ENCODE measurements around the gene SLC13A1.

The SLC13A1 gene

GRCh38 chr7:123183431-123183830 is 16.3 kb downstream of the SLC13A1 start:
- Histone ChIP-seq H3K4me1 (ENCODE audit: insufficient read depth, low read length) (no peaks in the 10 kb centered on the region), H3K4me3 (ENCODE audit: low read depth in 1 of 2, low read length in 2 of 2) (no peak overlapping the region), H2AFZ (ENCODE audit: low read depth, low read length) (no peak overlapping the region), H3K9ac (ENCODE audit: low read depth, low read length) (no peak overlapping the region), H4K20me1 (ENCODE audit: insufficient read depth, low read length) (no peaks in the 10 kb centered on the region), H3K36me3 (ENCODE audit: insufficient read depth, low read length) (no peaks in the 10 kb centered on the region), H3K4me2 (ENCODE audit: insufficient read depth, low read length) (no peak overlapping the region), H3K27me3 (ENCODE audit: insufficient read depth, low read length, poor library complexity) (no peaks in the 10 kb centered on the region), H3K27ac (ENCODE audit: low read length) (no peak overlapping the region), H3K9me3 (ENCODE audit: insufficient read depth, low read length, severe bottlenecking) (no peaks in the 10 kb centered on the region), H3K79me2 (ENCODE audit: insufficient read depth, low read length) (no peaks in the 10 kb centered on the region)
- DNase-seq (no peak), ATAC-seq (ENCODE audit: insufficient read depth, low read depth) (no peak)
- TF ChIP-seq CTCF (IDR thresholded peaks at IDR 0.05; ENCODE audit: borderline replicate concordance, extremely low read depth, low read length, poor library complexity, severe bottlenecking): no peak
- TF ChIP-seq EZH2 (IDR thresholded peaks at IDR 0.05; ENCODE audit: borderline replicate concordance, low read depth, low read length, severe bottlenecking): no peak

GRCh38 chr7:123177442-123177841 is 22.3 kb downstream of the SLC13A1 start:
- no peak for ATAC-seq (ENCODE audit: insufficient read depth, low read depth)
- H3K36me3 ChIP-seq (ENCODE audit: insufficient read depth, low read length): no peaks in the 10 kb centered on the region
- no peaks in the 10 kb centered on the region for H3K9me3 ChIP-seq (ENCODE audit: insufficient read depth, low read length, severe bottlenecking)
- DNase-seq: no peak
- H3K4me1 ChIP-seq (ENCODE audit: insufficient read depth, low read length): no peaks in the 10 kb centered on the region
- TF ChIP-seq EZH2 (IDR thresholded peaks at IDR 0.05; ENCODE audit: borderline replicate concordance, low read depth, low read length, severe bottlenecking) (no peak), CTCF (IDR thresholded peaks at IDR 0.05; ENCODE audit: borderline replicate concordance, extremely low read depth, low read length, poor library complexity, severe bottlenecking) (no peak)
- no peak overlapping the region for H2AFZ ChIP-seq (ENCODE audit: low read depth, low read length)
- H3K4me2 ChIP-seq (ENCODE audit: insufficient read depth, low read length): no peak overlapping the region
- no peaks in the 10 kb centered on the region for H3K27me3 ChIP-seq (ENCODE audit: insufficient read depth, low read length, poor library complexity)
- no peaks in the 10 kb centered on the region for H4K20me1 ChIP-seq (ENCODE audit: insufficient read depth, low read length)
- H3K79me2 ChIP-seq (ENCODE audit: insufficient read depth, low read length): no peaks in the 10 kb centered on the region
- no peak overlapping the region for H3K4me3 ChIP-seq (ENCODE audit: low read depth in 1 of 2, low read length in 2 of 2)
- H3K27ac ChIP-seq (ENCODE audit: low read length): no peak overlapping the region
- no peak overlapping the region for H3K9ac ChIP-seq (ENCODE audit: low read depth, low read length)

GRCh38 chr7:123170333-123171246 is 29.2 kb downstream of the SLC13A1 start:
- Histone ChIP-seq H3K79me2 (ENCODE audit: insufficient read depth, low read length) (no peaks in the 10 kb centered on the region), H3K4me1 (ENCODE audit: insufficient read depth, low read length) (no peaks in the 10 kb centered on the region), H4K20me1 (ENCODE audit: insufficient read depth, low read length) (no peaks in the 10 kb centered on the region), H3K4me3 (ENCODE audit: low read depth in 1 of 2, low read length in 2 of 2) (no peak overlapping the region), H3K9me3 (ENCODE audit: insufficient read depth, low read length, severe bottlenecking) (no peaks in the 10 kb centered on the region), H3K36me3 (ENCODE audit: insufficient read depth, low read length) (no peaks in the 10 kb centered on the region), H3K9ac (ENCODE audit: low read depth, low read length) (no peak overlapping the region), H3K4me2 (ENCODE audit: insufficient read depth, low read length) (no peak overlapping the region), H3K27me3 (ENCODE audit: insufficient read depth, low read length, poor library complexity) (no peaks in the 10 kb centered on the region), H3K27ac (ENCODE audit: low read length) (no peak overlapping the region), H2AFZ (ENCODE audit: low read depth, low read length) (no peak overlapping the region)
- no peak for TF ChIP-seq CTCF (IDR thresholded peaks at IDR 0.05; ENCODE audit: borderline replicate concordance, extremely low read depth, low read length, poor library complexity, severe bottlenecking)
- TF ChIP-seq EZH2 (IDR thresholded peaks at IDR 0.05; ENCODE audit: borderline replicate concordance, low read depth, low read length, severe bottlenecking): no peak
- no peak for DNase-seq
- no peak for ATAC-seq (ENCODE audit: insufficient read depth, low read depth)

Measured in DND-41 (cell line).